ENCODE data around the gene LRRC9.

DNA sequence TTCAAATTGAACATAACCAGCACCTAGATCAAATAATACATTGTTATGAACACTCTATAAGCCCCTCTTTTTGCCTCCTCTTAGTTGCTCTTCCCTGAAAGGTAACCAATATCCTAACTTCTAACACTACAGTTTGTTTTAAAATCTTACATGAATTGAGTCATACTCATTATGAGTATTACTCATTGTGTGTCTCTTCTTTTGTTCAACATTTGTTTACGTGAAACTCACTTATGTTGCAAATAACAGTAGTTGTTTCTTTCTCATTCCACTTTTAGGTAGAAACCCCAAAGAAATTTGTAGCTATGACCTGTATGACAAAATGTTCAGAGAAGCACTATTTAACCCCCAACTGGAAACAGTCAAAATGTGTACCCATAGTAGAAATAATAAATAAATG is 6.6 kb downstream of the LRRC9 start:
- TF ChIP-seq POLR2A (IDR thresholded peaks at IDR 0.05): no peak
- TF ChIP-seq, protein P1, sequence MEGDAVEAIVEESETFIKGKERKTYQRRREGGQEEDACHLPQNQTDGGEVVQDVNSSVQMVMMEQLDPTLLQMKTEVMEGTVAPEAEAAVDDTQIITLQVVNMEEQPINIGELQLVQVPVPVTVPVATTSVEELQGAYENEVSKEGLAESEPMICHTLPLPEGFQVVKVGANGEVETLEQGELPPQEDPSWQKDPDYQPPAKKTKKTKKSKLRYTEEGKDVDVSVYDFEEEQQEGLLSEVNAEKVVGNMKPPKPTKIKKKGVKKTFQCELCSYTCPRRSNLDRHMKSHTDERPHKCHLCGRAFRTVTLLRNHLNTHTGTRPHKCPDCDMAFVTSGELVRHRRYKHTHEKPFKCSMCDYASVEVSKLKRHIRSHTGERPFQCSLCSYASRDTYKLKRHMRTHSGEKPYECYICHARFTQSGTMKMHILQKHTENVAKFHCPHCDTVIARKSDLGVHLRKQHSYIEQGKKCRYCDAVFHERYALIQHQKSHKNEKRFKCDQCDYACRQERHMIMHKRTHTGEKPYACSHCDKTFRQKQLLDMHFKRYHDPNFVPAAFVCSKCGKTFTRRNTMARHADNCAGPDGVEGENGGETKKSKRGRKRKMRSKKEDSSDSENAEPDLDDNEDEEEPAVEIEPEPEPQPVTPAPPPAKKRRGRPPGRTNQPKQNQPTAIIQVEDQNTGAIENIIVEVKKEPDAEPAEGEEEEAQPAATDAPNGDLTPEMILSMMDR (IDR thresholded peaks at IDR 0.05): no peak
